GM12878 (cell line): ENCODE results near the gene BUD23. TPM values are rescaled to one million over a fixed set of nuclear protein-coding genes. Genes with fewer than 3 reads are reported as not detected.
A peak's percentile ranks its signal among the peaks of the same experiment; 100 is the strongest.

ENCODE experiments used
- ASH2L ChIP-seq: fragments of 300-600, 200-600 bp; sonication (generic); IDR thresholded peaks from 2 replicates; pipeline ENCODE4 v1.6.1; 2017; ENCODE audit warnings: low read depth, mild to moderate bottlenecking, borderline replicate concordance
- CBX5 ChIP-seq: sonication (generic); IDR thresholded peaks from 2 replicates; pipeline ENCODE4 v1.6.1; 2016; ENCODE audit warnings: low read depth, moderate library complexity, mild to moderate bottlenecking, inconsistent platforms
- CREM ChIP-seq: IDR thresholded peaks from 2 replicates; pipeline ENCODE4 v1.6.1; 2014; ENCODE audit warnings: antibody characterized with exemption, low read depth
- ESRRA ChIP-seq: IDR thresholded peaks from 2 replicates; pipeline ENCODE4 v1.6.1; 2012; ENCODE audit warnings: mild to moderate bottlenecking, low read length, improper control_type of control experiment
- ETV6 ChIP-seq, 2 experiments: fragments of 450-650 bp in 1 of 2; IDR thresholded peaks in 1 of 2; conservative IDR thresholded peaks in 1 of 2; 2 replicates each; pipeline ENCODE4 v1.6.1; 2014; ENCODE audit warnings: antibody characterized with exemption in 1 of 2, borderline replicate concordance in 1 of 2, low read depth in 1 of 2, mild to moderate bottlenecking in 1 of 2, moderate library complexity in 1 of 2
- MXI1 ChIP-seq: fragments of 150-350 bp; IDR thresholded peaks from 2 replicates; pipeline ENCODE4 v1.6.1; 2011; ENCODE audit warnings: low read depth, mild to moderate bottlenecking, inconsistent platforms, low read length, improper control_type of control experiment
- RAD21 ChIP-seq: IDR thresholded peaks from 2 replicates; pipeline ENCODE4 v1.6.1; 2011; ENCODE audit warnings: mild to moderate bottlenecking, low read depth, low read length, moderate library complexity; ENCODE audit not compliant: insufficient read depth
- RBBP5 ChIP-seq: fragments of 200-600 bp; sonication (generic); conservative IDR thresholded peaks from 2 replicates; pipeline ENCODE4 v1.6.1; 2016
- SMARCA5 ChIP-seq: fragments of 450-650 bp; IDR thresholded peaks from 2 replicates; pipeline ENCODE4 v1.6.1; 2017; ENCODE audit warnings: mild to moderate bottlenecking
- TARDBP ChIP-seq: IDR thresholded peaks from 2 replicates; pipeline ENCODE4 v1.6.1; 2016; ENCODE audit warnings: borderline replicate concordance
- ZBED1 ChIP-seq: IDR thresholded peaks from 2 replicates; pipeline ENCODE4 v1.6.1; 2016; ENCODE audit warnings: borderline replicate concordance
- polyA plus RNA-seq, 11 experiments: library from polyadenylated mRNA; depleted of rRNA in 4 of 11; unstranded in 6 of 11; stranded (reverse) in 5 of 11; fragments of >200 nt; fragmentation: Nextera tagmentation in 4 of 11; fragmentation: Illumina TruSeq in 1 of 11; extraction: Ambion mirVana in 4 of 11; extraction: Trizol in 1 of 11; gene quantifications; 1 replicate in 1 of 11; 2 replicates in 10 of 11; pipeline versions ENCODE4 v1.2.1 to v1.2.3, GENCODE V29; 2011 to 2016; ENCODE audit warnings: inconsistent platforms in 2 of 11, missing spikeins in 2 of 11, low read depth in 1 of 11
- total RNA-seq, 4 experiments: library from RNA; depleted of rRNA in 3 of 4; stranded (reverse); fragments of >200 nt in 3 of 4; fragmentation: Illumina TruSeq in 1 of 4; extraction: Trizol in 1 of 4; gene quantifications; 2 replicates each; pipeline versions ENCODE4 v1.2.1 to v1.2.3, GENCODE V29; 2013 to 2021
- TF ChIP-seq, protein P1 (sequence below): fragments of 150-350 bp; IDR thresholded peaks from 2 replicates; pipeline ENCODE4 v1.6.1; 2016; ENCODE audit warnings: low read depth, low read length
- TF ChIP-seq, protein P2 (sequence below): IDR thresholded peaks from 2 replicates; pipeline ENCODE4 v1.6.1; 2012; ENCODE audit warnings: mild to moderate bottlenecking, low read depth, low read length
- TF ChIP-seq, protein P3 (sequence below): fragments of 450-650 bp; IDR thresholded peaks from 2 replicates; pipeline ENCODE4 v1.6.1; 2016; ENCODE audit warnings: mild to moderate bottlenecking, moderate library complexity, borderline replicate concordance
- TF ChIP-seq, protein P4 (sequence below): fragments of 450-650 bp; formaldehyde crosslinking; IDR thresholded peaks from 2 replicates; pipeline ENCODE4 v1.4.0; 2022; ENCODE audit warnings: mild to moderate bottlenecking, moderate library complexity

Gene BUD23
- total and polyA plus RNA-seq, 10 of the 15 experiments (the other 5 are each of a cell fraction or from before 2014, with no cell fraction given): 36.4 to 138 (median 99.5) TPM

DNA sequence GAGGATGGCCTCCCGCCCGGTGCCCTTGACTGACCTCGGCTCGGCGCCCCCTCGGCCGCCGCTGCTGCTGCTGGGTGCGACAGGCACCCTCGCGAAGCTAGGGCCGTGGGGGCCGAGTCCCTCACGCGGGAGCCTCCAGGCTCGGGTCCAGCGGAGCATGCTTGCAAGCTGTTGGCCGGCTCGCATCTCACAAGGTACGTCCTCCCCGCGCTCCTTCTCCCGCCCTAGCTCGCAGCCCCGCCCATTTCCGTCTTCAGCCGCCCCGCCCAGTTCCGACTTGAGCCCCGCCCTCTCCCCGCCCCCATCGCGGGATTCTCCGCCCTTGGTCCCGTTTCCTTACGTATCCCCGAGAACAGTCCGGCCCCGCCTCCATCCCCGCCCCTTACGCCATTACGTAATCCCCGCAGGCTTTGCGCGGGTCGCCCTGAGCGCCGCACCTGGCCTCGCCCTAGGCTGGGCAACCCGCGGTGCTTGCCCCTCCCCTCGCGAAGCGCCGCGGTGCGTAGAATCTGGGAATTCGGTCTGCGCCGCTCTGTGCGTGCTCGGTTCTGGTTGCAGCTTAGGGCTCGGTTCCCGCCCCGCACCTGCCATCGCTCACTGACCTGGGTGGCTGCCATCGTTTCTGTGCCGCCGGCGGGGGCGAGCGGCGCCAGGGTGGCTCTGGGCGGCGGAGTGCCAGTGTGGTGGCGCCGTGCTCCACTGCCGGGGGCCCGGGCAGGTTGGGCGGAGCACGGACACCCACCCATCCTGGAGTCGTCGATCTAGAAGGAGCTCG is 55.4 kb downstream of the BUD23 start, which contains the start of gene ABHD11 (continued):
- TF ChIP-seq, protein P1, sequence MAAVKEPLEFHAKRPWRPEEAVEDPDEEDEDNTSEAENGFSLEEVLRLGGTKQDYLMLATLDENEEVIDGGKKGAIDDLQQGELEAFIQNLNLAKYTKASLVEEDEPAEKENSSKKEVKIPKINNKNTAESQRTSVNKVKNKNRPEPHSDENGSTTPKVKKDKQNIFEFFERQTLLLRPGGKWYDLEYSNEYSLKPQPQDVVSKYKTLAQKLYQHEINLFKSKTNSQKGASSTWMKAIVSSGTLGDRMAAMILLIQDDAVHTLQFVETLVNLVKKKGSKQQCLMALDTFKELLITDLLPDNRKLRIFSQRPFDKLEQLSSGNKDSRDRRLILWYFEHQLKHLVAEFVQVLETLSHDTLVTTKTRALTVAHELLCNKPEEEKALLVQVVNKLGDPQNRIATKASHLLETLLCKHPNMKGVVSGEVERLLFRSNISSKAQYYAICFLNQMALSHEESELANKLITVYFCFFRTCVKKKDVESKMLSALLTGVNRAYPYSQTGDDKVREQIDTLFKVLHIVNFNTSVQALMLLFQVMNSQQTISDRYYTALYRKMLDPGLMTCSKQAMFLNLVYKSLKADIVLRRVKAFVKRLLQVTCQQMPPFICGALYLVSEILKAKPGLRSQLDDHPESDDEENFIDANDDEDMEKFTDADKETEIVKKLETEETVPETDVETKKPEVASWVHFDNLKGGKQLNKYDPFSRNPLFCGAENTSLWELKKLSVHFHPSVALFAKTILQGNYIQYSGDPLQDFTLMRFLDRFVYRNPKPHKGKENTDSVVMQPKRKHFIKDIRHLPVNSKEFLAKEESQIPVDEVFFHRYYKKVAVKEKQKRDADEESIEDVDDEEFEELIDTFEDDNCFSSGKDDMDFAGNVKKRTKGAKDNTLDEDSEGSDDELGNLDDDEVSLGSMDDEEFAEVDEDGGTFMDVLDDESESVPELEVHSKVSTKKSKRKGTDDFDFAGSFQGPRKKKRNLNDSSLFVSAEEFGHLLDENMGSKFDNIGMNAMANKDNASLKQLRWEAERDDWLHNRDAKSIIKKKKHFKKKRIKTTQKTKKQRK: no peak
- no peak for TF ChIP-seq CBX5
- peak; percentile 38; the same call in 1 of the 2 replicates for TF ChIP-seq CREM
- TF ChIP-seq ETV6 (conservative IDR thresholded peaks at IDR 0.05 in 1 of 2, IDR thresholded peaks at IDR 0.05 in 1 of 2; ENCODE audit: borderline replicate concordance in 1 of 2, low read depth in 1 of 2): no peak
- TF ChIP-seq, protein P2, sequence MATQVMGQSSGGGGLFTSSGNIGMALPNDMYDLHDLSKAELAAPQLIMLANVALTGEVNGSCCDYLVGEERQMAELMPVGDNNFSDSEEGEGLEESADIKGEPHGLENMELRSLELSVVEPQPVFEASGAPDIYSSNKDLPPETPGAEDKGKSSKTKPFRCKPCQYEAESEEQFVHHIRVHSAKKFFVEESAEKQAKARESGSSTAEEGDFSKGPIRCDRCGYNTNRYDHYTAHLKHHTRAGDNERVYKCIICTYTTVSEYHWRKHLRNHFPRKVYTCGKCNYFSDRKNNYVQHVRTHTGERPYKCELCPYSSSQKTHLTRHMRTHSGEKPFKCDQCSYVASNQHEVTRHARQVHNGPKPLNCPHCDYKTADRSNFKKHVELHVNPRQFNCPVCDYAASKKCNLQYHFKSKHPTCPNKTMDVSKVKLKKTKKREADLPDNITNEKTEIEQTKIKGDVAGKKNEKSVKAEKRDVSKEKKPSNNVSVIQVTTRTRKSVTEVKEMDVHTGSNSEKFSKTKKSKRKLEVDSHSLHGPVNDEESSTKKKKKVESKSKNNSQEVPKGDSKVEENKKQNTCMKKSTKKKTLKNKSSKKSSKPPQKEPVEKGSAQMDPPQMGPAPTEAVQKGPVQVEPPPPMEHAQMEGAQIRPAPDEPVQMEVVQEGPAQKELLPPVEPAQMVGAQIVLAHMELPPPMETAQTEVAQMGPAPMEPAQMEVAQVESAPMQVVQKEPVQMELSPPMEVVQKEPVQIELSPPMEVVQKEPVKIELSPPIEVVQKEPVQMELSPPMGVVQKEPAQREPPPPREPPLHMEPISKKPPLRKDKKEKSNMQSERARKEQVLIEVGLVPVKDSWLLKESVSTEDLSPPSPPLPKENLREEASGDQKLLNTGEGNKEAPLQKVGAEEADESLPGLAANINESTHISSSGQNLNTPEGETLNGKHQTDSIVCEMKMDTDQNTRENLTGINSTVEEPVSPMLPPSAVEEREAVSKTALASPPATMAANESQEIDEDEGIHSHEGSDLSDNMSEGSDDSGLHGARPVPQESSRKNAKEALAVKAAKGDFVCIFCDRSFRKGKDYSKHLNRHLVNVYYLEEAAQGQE: no peak
- TF ChIP-seq ESRRA: no peak
- TF ChIP-seq, protein P3, sequence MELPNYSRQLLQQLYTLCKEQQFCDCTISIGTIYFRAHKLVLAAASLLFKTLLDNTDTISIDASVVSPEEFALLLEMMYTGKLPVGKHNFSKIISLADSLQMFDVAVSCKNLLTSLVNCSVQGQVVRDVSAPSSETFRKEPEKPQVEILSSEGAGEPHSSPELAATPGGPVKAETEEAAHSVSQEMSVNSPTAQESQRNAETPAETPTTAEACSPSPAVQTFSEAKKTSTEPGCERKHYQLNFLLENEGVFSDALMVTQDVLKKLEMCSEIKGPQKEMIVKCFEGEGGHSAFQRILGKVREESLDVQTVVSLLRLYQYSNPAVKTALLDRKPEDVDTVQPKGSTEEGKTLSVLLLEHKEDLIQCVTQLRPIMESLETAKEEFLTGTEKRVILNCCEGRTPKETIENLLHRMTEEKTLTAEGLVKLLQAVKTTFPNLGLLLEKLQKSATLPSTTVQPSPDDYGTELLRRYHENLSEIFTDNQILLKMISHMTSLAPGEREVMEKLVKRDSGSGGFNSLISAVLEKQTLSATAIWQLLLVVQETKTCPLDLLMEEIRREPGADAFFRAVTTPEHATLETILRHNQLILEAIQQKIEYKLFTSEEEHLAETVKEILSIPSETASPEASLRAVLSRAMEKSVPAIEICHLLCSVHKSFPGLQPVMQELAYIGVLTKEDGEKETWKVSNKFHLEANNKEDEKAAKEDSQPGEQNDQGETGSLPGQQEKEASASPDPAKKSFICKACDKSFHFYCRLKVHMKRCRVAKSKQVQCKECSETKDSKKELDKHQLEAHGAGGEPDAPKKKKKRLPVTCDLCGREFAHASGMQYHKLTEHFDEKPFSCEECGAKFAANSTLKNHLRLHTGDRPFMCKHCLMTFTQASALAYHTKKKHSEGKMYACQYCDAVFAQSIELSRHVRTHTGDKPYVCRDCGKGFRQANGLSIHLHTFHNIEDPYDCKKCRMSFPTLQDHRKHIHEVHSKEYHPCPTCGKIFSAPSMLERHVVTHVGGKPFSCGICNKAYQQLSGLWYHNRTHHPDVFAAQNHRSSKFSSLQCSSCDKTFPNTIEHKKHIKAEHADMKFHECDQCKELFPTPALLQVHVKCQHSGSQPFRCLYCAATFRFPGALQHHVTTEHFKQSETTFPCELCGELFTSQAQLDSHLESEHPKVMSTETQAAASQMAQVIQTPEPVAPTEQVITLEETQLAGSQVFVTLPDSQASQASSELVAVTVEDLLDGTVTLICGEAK: no peak
- TF ChIP-seq SMARCA5: peak; percentile 36; the same call in 1 of the 2 replicates
- TF ChIP-seq, protein P4, sequence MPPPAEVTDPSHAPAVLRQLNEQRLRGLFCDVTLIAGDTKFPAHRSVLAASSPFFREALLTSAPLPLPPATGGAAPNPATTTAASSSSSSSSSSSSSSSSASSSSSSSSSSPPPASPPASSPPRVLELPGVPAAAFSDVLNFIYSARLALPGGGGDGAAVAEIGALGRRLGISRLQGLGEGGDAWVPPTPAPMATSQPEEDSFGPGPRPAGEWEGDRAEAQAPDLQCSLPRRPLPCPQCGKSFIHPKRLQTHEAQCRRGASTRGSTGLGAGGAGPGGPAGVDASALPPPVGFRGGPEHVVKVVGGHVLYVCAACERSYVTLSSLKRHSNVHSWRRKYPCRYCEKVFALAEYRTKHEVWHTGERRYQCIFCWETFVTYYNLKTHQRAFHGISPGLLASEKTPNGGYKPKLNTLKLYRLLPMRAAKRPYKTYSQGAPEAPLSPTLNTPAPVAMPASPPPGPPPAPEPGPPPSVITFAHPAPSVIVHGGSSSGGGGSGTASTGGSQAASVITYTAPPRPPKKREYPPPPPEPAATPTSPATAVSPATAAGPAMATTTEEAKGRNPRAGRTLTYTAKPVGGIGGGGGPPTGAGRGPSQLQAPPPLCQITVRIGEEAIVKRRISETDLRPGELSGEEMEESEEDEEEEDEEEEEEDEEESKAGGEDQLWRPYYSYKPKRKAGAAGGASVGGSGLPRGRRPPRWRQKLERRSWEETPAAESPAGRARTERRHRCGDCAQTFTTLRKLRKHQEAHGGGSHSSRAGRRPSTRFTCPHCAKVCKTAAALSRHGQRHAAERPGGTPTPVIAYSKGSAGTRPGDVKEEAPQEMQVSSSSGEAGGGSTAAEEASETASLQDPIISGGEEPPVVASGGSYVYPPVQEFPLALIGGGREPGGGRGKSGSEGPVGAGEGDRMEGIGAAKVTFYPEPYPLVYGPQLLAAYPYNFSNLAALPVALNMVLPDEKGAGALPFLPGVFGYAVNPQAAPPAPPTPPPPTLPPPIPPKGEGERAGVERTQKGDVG (CRISPR knock-in tag): no peak
- no peak for TF ChIP-seq MXI1
- TF ChIP-seq TARDBP: no peak
- TF ChIP-seq RBBP5: no peak
- TF ChIP-seq ASH2L: no peak
- no peak for TF ChIP-seq ZBED1
- no peak for TF ChIP-seq RAD21
